Right atrium auricular region (tissue), 2 donors: ENCODE data around the gene TMEM69. TPM values are rescaled to one million over a fixed set of nuclear protein-coding genes. Genes with fewer than 3 reads are reported as not detected.
A peak's percentile ranks its signal among the peaks of the same experiment; 100 is the strongest.
"Not testable (repeated sequence)": the region's sequence is repeated elsewhere in the genome, so short reads cannot be mapped to it uniquely, and the experiment has no call there.

Experiments used
- DNase-seq: peaks from one replicate; pipeline ENCODE4 v3.0.0-alpha.2; 2019; ENCODE audit warnings: low spot score
- H3K27ac ChIP-seq, 2 donors: fragments of 200-600 bp; sonication (generic); 1 replicate in 1 of 2; 2 replicates in 1 of 2; pipeline ENCODE4 v1.5.1; 2016 to 2019
- H3K27me3 ChIP-seq, 2 donors: fragments of 200-600 bp; sonication (generic); one replicate each; pipeline versions ENCODE4 v1.5.1 to v1.6.0; 2017 to 2019
- H3K36me3 ChIP-seq: fragments of 200-600 bp; sonication (generic); one replicate; pipeline ENCODE4 v1.5.1; 2016
- H3K4me1 ChIP-seq, 2 donors: fragments of 200-600 bp; sonication (generic); one replicate each; pipeline versions ENCODE4 v1.5.1 to v1.6.0; 2017 to 2019
- H3K4me3 ChIP-seq, 2 donors: fragments of 200-600 bp; sonication (generic); 1 replicate in 1 of 2; 2 replicates in 1 of 2; pipeline ENCODE4 v1.5.1; 2017 to 2019; ENCODE audit warnings: mild to moderate bottlenecking in 1 of 2, moderate library complexity in 1 of 2
- H3K9me3 ChIP-seq, 2 donors: fragments of 200-600 bp; sonication (generic); one replicate each; pipeline ENCODE4 v1.5.1; 2019
- CTCF ChIP-seq, 2 donors: fragments of 200-600 bp; sonication (generic); IDR thresholded peaks; one replicate each; pipeline ENCODE4 v1.5.1; 2019; ENCODE audit warnings: antibody characterized with exemption in 2 of 2
- total RNA-seq, 2 donors: library from RNA; depleted of rRNA; stranded (reverse); fragments of >200 nt; gene quantifications; one replicate each; pipeline ENCODE4 v1.1.0, GENCODE V29; 2016

Gene TMEM69
- total RNA-seq, 2 donors from 2014 or later = 27.7 to 38.2 TPM

GRCh38 chr1:45686288-45687013 is 1.5 kb upstream of the TMEM69 start, which contains the start of gene GPBP1L1:
TSS of gene GPBP1L1 (minus strand) at chr1:45686533. CDS start at chr1:45659087, 27,446 bp downstream.
- H3K4me1 ChIP-seq = peaks cover 0 to 43% of the 10 kb centered on the region in 2 donors
- H3K27ac ChIP-seq = peak within 1 kb of the TSS; percentile 98 to 99
- peak within 1 kb of the TSS; percentile 88 to 97 for H3K4me3 ChIP-seq
- H3K9me3 ChIP-seq = no peaks in the 10 kb centered on the region
- DNase-seq = peak; percentile 97
- no peak for TF ChIP-seq CTCF (IDR thresholded peaks at IDR 0.05)
- no peaks in the 10 kb centered on the region for H3K27me3 ChIP-seq
- H3K36me3 ChIP-seq = no peaks in the 10 kb centered on the region

- H3K36me3 ChIP-seq = no peaks in the 10 kb centered on the region
- H3K4me3 ChIP-seq = peak overlapping the region; percentile 88 to 97
- no peaks in the 10 kb centered on the region for H3K27me3 ChIP-seq
- no peak for TF ChIP-seq CTCF (IDR thresholded peaks at IDR 0.05)
- peaks cover 0 to 39% of the 10 kb centered on the region in 2 donors for H3K4me1 ChIP-seq
- H3K9me3 ChIP-seq = no peaks in the 10 kb centered on the region
- H3K27ac ChIP-seq = peak overlapping the region; percentile 98 to 99
- peak; percentile 98 for DNase-seq
These were observed 797 bp upstream of the TMEM69 start for GRCh38 chr1:45687014-45687753.

- H3K9me3 ChIP-seq, H3K4me3 ChIP-seq, DNase-seq, H3K27me3 ChIP-seq, H3K27ac ChIP-seq: not testable (repeated sequence)
- Histone ChIP-seq H3K4me1 (peaks cover 0 to 12% of the 10 kb centered on the region in 2 donors), H3K36me3 (peaks cover 13% of the 10 kb centered on the region)
These were observed 5.8 kb downstream of the TMEM69 start for GRCh38 chr1:45693811-45694210.

- H3K4me3 ChIP-seq = no peak overlapping the region
- no peak overlapping the region for H3K27ac ChIP-seq
- H3K27me3 ChIP-seq = no peaks in the 10 kb centered on the region
- H3K9me3 ChIP-seq = no peaks in the 10 kb centered on the region
- no peak for DNase-seq
- peaks cover 13% of the 10 kb centered on the region for H3K36me3 ChIP-seq
- H3K4me1 ChIP-seq = peaks cover 0 to 2% of the 10 kb centered on the region in 2 donors
- no peak for TF ChIP-seq CTCF (IDR thresholded peaks at IDR 0.05)
These were observed 6.8 kb downstream of the TMEM69 start for GRCh38 chr1:45694823-45695222.

- TF ChIP-seq CTCF (IDR thresholded peaks at IDR 0.05) = no peak
- H3K27ac ChIP-seq = no peak overlapping the region
- no peak overlapping the region for H3K4me3 ChIP-seq
- peaks cover 9% of the 10 kb centered on the region for H3K36me3 ChIP-seq
- H3K27me3 ChIP-seq = no peaks in the 10 kb centered on the region
- no peaks in the 10 kb centered on the region for H3K9me3 ChIP-seq
- DNase-seq = no peak
- no peaks in the 10 kb centered on the region for H3K4me1 ChIP-seq
These were observed 16.7 kb downstream of the TMEM69 start for GRCh38 chr1:45704637-45705036.

GRCh38 chr1:45713711-45714110 is 25.7 kb downstream of the TMEM69 start:
- H3K27me3 ChIP-seq = no peaks in the 10 kb centered on the region
- TF ChIP-seq CTCF (IDR thresholded peaks at IDR 0.05) = no peak

More at GRCh38 chr1:45713711-45714110, 25.7 kb downstream of the TMEM69 start:
- Histone ChIP-seq H3K27ac (no peak overlapping the region), H3K4me3 (no peak overlapping the region), H3K4me1 (no peaks in the 10 kb centered on the region), H3K9me3 (no peaks in the 10 kb centered on the region), H3K36me3 (peaks cover 27% of the 10 kb centered on the region)
- DNase-seq = no peak
